MCF 10A (cell line): ENCODE data around the gene FGD5. TPM values are rescaled to one million over a fixed set of nuclear protein-coding genes. Genes with fewer than 3 reads are reported as not detected.
"Not testable (repeated sequence)": the region's sequence is repeated elsewhere in the genome, so short reads cannot be mapped to it uniquely, and the experiment has no call there.

Source experiments
- BruUV-seq: library from RNA; stranded (reverse); fragments of 400-500 nt; replicated peaks from 2 replicates; lab custom pipeline; 2021; lab: Mats Ljungman, UMichigan
- CTCF ChIA-PET: fragments of 300-600 bp; sonication (Branson Sonifier 250); formaldehyde crosslinking; extraction: SDS; loops from one replicate; lab custom pipeline; 2021; ENCODE audit warnings: antibody characterized with exemption, inconsistent platforms; lab: Yijun Ruan, JAX
- POLR2A ChIA-PET: fragments of 300-600, 350-650 bp; sonication (Branson Sonifier 250); formaldehyde crosslinking; extraction: SDS; loops from one replicate; lab custom pipeline; 2020; ENCODE audit warnings: antibody characterized with exemption, inconsistent platforms; lab: Yijun Ruan, JAX
- DNase-seq: peaks from one replicate; pipeline ENCODE4 v3.0.0-alpha.2; 2018; ENCODE audit not compliant: unreplicated experiment
- H3K27ac Mint-ChIP-seq: one replicate; pipeline ENCODE4 v1.8.0; 2022; ENCODE audit warnings: mild to moderate bottlenecking, low read depth, mixed read lengths; ENCODE audit not compliant: unreplicated experiment
- H3K27me3 Mint-ChIP-seq: one replicate; pipeline ENCODE4 v1.8.0; 2022; ENCODE audit warnings: mixed read lengths; ENCODE audit not compliant: insufficient read depth, unreplicated experiment
- H3K36me3 Mint-ChIP-seq: one replicate; pipeline ENCODE4 v1.8.0; 2022; ENCODE audit warnings: mild to moderate bottlenecking, moderate library complexity, mixed read lengths; ENCODE audit not compliant: insufficient read depth, unreplicated experiment
- H3K4me1 Mint-ChIP-seq: one replicate; pipeline ENCODE4 v1.8.0; 2022; ENCODE audit warnings: mixed read lengths; ENCODE audit not compliant: insufficient read depth, unreplicated experiment
- H3K4me3 Mint-ChIP-seq: one replicate; pipeline ENCODE4 v1.8.0; 2022; ENCODE audit warnings: mild to moderate bottlenecking, moderate library complexity, mixed read lengths; ENCODE audit not compliant: unreplicated experiment
- H3K9me3 Mint-ChIP-seq: one replicate; pipeline ENCODE4 v1.8.0; 2022; ENCODE audit warnings: mixed read lengths; ENCODE audit not compliant: unreplicated experiment
- intact Hi-C: fragments of 100-400 bp; cut with micrococcal nuclease; formaldehyde crosslinking; loops from 2 replicates; pipeline ENCODE4 v1.14.1; 2022
- total RNA-seq: library from RNA; stranded (reverse); gene quantifications from 2 replicates; pipeline ENCODE4 v1.2.3, GENCODE V29; 2022
- TF ChIP-seq, protein P1 (sequence below): fragments of 200-600 bp; IDR thresholded peaks from one replicate; pipeline ENCODE4 v1.8.0; 2022; ENCODE audit warnings: antibody characterized with exemption, mild to moderate bottlenecking; ENCODE audit not compliant: unreplicated experiment

Gene FGD5
- total RNA-seq, 1 experiment from 2014 or later, result not detected

- Mint-ChIP-seq H3K36me3 (no peaks in the 10 kb centered on the region), H3K4me3 (no peak overlapping the region), H3K27ac (no peak overlapping the region), H3K4me1 (no peaks in the 10 kb centered on the region), H3K27me3 (peaks cover 73% of the 10 kb centered on the region), H3K9me3 (peaks cover 13% of the 10 kb centered on the region)
- intact Hi-C loops, result no loop called here
- BruUV-seq, result no TSS peak
- CTCF ChIA-PET, result no interaction called here
- POLR2A ChIA-PET, result no interaction called here
- TF ChIP-seq, protein P1, sequence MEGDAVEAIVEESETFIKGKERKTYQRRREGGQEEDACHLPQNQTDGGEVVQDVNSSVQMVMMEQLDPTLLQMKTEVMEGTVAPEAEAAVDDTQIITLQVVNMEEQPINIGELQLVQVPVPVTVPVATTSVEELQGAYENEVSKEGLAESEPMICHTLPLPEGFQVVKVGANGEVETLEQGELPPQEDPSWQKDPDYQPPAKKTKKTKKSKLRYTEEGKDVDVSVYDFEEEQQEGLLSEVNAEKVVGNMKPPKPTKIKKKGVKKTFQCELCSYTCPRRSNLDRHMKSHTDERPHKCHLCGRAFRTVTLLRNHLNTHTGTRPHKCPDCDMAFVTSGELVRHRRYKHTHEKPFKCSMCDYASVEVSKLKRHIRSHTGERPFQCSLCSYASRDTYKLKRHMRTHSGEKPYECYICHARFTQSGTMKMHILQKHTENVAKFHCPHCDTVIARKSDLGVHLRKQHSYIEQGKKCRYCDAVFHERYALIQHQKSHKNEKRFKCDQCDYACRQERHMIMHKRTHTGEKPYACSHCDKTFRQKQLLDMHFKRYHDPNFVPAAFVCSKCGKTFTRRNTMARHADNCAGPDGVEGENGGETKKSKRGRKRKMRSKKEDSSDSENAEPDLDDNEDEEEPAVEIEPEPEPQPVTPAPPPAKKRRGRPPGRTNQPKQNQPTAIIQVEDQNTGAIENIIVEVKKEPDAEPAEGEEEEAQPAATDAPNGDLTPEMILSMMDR, result no peak
- DNase-seq, result no peak
Measured at GRCh38 chr3:14900881-14901873, 82.4 kb downstream of the FGD5 start.

GRCh38 chr3:14902719-14903118 lies 84.0 kb downstream of the FGD5 start:
- CTCF ChIA-PET, result interaction anchor here (1.1 kb wide), 1 partner anchor 18 kb away, joined by 3 read pairs; no protein-coding TSS in a partner anchor
- H3K9me3 Mint-ChIP-seq, result peaks cover 13% of the 10 kb centered on the region
- POLR2A ChIA-PET, result no interaction called here
- peaks cover 61% of the 10 kb centered on the region for H3K27me3 Mint-ChIP-seq
- intact Hi-C loops, result no loop called here
- no peaks in the 10 kb centered on the region for H3K36me3 Mint-ChIP-seq
- no peak overlapping the region for H3K4me3 Mint-ChIP-seq
- no TSS peak for BruUV-seq
- TF ChIP-seq, protein P1, result no peak
- no peak for DNase-seq
- H3K27ac Mint-ChIP-seq, result no peak overlapping the region
- H3K4me1 Mint-ChIP-seq, result no peaks in the 10 kb centered on the region

GRCh38 chr3:14903501-14903900 lies 84.7 kb downstream of the FGD5 start:
- H3K4me3 Mint-ChIP-seq, POLR2A ChIA-PET, intact Hi-C loops, H3K4me1 Mint-ChIP-seq, H3K36me3 Mint-ChIP-seq, DNase-seq, BruUV-seq, H3K27ac Mint-ChIP-seq: not testable (repeated sequence)
- Mint-ChIP-seq H3K27me3 (peaks cover 53% of the 10 kb centered on the region), H3K9me3 (peaks cover 13% of the 10 kb centered on the region)
- CTCF ChIA-PET, result interaction anchor here (1.1 kb wide), 1 partner anchor 18 kb away, joined by 3 read pairs; no protein-coding TSS in a partner anchor

- TF ChIP-seq, protein P1, result no peak
- Mint-ChIP-seq H3K27me3 (peaks cover 43% of the 10 kb centered on the region), H3K27ac (no peak overlapping the region), H3K4me1 (no peaks in the 10 kb centered on the region), H3K36me3 (no peaks in the 10 kb centered on the region), H3K9me3 (peaks cover 13% of the 10 kb centered on the region), H3K4me3 (no peak overlapping the region)
- no TSS peak for BruUV-seq
- POLR2A ChIA-PET, result interaction anchor here (0.7 to 1.0 kb wide), 2 partner anchors 98 to 254 kb away, joined by 3 read pairs; partner anchors contain the start of gene CCDC174
- intact Hi-C loops, result no loop called here
- DNase-seq, result no peak
- CTCF ChIA-PET, result interaction anchor here (1.8 kb wide), 1 partner anchor 16 kb away, joined by 6 read pairs; no protein-coding TSS in a partner anchor
Measured at GRCh38 chr3:14905055-14905657, 86.4 kb downstream of the FGD5 start.
